Mucosa of stomach (tissue), 1 donor: ENCODE data around the gene SLC16A3.

ENCODE experiments used
- H3K27me3 ChIP-seq: one replicate; pipeline ENCODE4 v1.7.0; 2013; ENCODE audit warnings: mild to moderate bottlenecking, low read length; ENCODE audit not compliant: control insufficient read depth, insufficient read depth
- H3K36me3 ChIP-seq: one replicate; pipeline ENCODE4 v1.7.0; 2013; ENCODE audit warnings: low read length; ENCODE audit not compliant: control insufficient read depth, insufficient read depth
- H3K4me1 ChIP-seq: one replicate; pipeline ENCODE4 v1.7.0; 2013; ENCODE audit warnings: mild to moderate bottlenecking, low read length; ENCODE audit not compliant: control insufficient read depth, insufficient read depth
- H3K4me3 ChIP-seq: one replicate; pipeline ENCODE4 v1.7.0; 2013; ENCODE audit warnings: low read length
- H3K9ac ChIP-seq: one replicate; pipeline ENCODE4 v1.7.0; 2013; ENCODE audit warnings: mild to moderate bottlenecking, low read length, moderate library complexity
- H3K9me3 ChIP-seq: one replicate; pipeline ENCODE4 v1.7.0; 2013; ENCODE audit warnings: mild to moderate bottlenecking, low read length, moderate library complexity; ENCODE audit not compliant: control insufficient read depth
- donor health status: Pancreatic carcinoma.

The SLC16A3 gene

GRCh38 chr17:82287013-82287867, 58.4 kb downstream of the SLC16A3 start:
- Histone ChIP-seq H3K4me3 (peak overlapping the region; percentile 18), H3K27me3 (no peaks in the 10 kb centered on the region), H3K36me3 (no peaks in the 10 kb centered on the region), H3K9me3 (no peaks in the 10 kb centered on the region), H3K4me1 (peaks cover 43% of the 10 kb centered on the region), H3K9ac (peak overlapping the region; percentile 41)

GRCh38 chr17:82287868-82288801, 59.3 kb downstream of the SLC16A3 start:
- H3K9me3 ChIP-seq = no peaks in the 10 kb centered on the region
- H3K9ac ChIP-seq = peak overlapping the region; percentile 41
- H3K4me1 ChIP-seq = peaks cover 35% of the 10 kb centered on the region
- no peaks in the 10 kb centered on the region for H3K27me3 ChIP-seq
- H3K4me3 ChIP-seq = peak overlapping the region; percentile 18
- H3K36me3 ChIP-seq = no peaks in the 10 kb centered on the region
